A549 treated with AZD9567 at 1 μM for 4 hours (cell line): ENCODE measurements around the gene SMPD3. TPM values are rescaled to one million over a fixed set of nuclear protein-coding genes. Genes with fewer than 3 reads are reported as not detected.

ENCODE experiments used
- total RNA-seq: library from RNA; stranded (reverse); fragments of 200-300 nt; extraction: Qiagen RNA extraction; gene quantifications from 5 replicates; pipeline ENCODE4 v1.2.3, GENCODE V29; 2022; ENCODE audit not compliant: insufficient read depth

Gene SMPD3
- total RNA-seq = 0.14 to 0.59 TPM (median 0.22 TPM) in 4 of 5 replicates, not detected in the other

GRCh38 chr16:68448360-68448970 lies at the start of gene SMPD3:
SMPD3 (minus strand) TSS chr16:68448508; CDS start chr16:68372181, 76,327 bp downstream.

GRCh38 chr16:68310774-68311511 lies 137.4 kb downstream of the SMPD3 start, which contains the start of the genes PRMT7 and SLC7A6OS:
PRMT7 (plus strand) TSS chr16:68311019; CDS start chr16:68315980, 4,961 bp downstream.
SLC7A6OS (minus strand) TSS chr16:68310946; CDS start chr16:68310926, 20 bp downstream.

Other genes starting within 250 kb of the SMPD3 start
- gene ESRP2, start 212.4 kb downstream of the SMPD3 start, total RNA-seq = 0.03 to 5.9 TPM (median 0.16 TPM) in 4 of 5 replicates, not detected in the other
- 16.1 to 20.8 TPM (median 17.1 TPM) in 5 replicates for gene PLA2G15, start 203.1 kb downstream of the SMPD3 start, total RNA-seq
- gene SLC7A6, start 184.0 kb downstream of the SMPD3 start, total RNA-seq = 26.4 to 31.7 TPM (median 30.8 TPM) in 5 replicates
- gene SLC7A6OS, start 137.6 kb downstream of the SMPD3 start, total RNA-seq = 7.0 to 12.9 TPM (median 12.5 TPM) in 5 replicates
- 31.0 to 85.2 TPM (median 32.3 TPM) in 5 replicates for gene PRMT7, start 137.5 kb downstream of the SMPD3 start, total RNA-seq
- 7.4 to 12.3 TPM (median 9.9 TPM) in 5 replicates for gene ZFP90, start 90.8 kb upstream of the SMPD3 start, total RNA-seq
- 0.11 to 0.20 TPM (median 0.18 TPM) in 4 of 5 replicates, not detected in the other for gene CDH3, start 196.8 kb upstream of the SMPD3 start, total RNA-seq